ENCODE results near the gene CUBN.

The CUBN gene

DNA sequence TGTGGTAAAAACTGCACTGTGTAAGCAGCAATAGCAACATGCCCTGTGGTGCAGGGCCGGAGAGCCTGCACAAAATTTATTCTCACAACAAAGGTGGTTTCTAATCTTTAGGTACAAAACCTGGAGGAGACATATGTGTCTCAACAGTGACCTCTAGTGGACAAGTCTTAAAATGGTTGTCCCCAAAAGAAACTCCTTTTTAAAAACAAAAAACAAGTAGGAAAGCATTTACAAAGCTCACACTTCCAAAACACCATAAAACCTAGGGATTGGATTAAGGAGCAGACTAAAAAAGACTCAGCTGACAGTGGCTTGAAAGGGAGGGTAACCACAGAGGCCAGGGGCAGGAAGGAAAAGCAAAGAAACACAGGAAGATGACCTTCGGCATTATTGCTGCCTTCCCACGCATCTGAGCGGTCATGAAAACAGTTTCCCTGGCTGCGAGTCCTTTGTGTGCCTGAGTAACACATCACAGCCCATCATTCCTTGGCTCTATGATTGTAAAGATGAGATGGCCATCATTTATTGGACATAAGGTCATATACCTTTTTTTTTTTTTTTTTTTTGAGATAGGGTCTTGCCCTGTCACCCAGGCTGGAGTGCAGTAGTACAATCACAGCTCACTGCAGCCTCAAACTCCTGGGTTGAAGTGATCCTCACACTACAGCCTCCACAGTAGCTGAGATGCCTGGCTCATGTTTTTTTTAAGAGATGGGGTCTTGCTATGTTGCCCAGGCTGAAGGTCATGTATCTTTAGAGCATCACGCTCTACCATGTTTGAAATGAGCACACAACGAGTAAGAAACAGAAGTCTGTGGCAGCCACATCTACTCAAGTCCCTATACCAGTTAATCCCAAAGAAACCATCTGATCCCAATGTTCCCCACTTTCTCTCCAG is 351.9 kb downstream of the CUBN start:
- no peak overlapping the region for H3K27ac ChIP-seq
- TF ChIP-seq ZFX (IDR thresholded peaks at IDR 0.05; ENCODE audit: borderline replicate concordance), result no peak
- TF ChIP-seq, protein P1, sequence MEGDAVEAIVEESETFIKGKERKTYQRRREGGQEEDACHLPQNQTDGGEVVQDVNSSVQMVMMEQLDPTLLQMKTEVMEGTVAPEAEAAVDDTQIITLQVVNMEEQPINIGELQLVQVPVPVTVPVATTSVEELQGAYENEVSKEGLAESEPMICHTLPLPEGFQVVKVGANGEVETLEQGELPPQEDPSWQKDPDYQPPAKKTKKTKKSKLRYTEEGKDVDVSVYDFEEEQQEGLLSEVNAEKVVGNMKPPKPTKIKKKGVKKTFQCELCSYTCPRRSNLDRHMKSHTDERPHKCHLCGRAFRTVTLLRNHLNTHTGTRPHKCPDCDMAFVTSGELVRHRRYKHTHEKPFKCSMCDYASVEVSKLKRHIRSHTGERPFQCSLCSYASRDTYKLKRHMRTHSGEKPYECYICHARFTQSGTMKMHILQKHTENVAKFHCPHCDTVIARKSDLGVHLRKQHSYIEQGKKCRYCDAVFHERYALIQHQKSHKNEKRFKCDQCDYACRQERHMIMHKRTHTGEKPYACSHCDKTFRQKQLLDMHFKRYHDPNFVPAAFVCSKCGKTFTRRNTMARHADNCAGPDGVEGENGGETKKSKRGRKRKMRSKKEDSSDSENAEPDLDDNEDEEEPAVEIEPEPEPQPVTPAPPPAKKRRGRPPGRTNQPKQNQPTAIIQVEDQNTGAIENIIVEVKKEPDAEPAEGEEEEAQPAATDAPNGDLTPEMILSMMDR (IDR thresholded peaks at IDR 0.05), result peak; percentile 80

DNA sequence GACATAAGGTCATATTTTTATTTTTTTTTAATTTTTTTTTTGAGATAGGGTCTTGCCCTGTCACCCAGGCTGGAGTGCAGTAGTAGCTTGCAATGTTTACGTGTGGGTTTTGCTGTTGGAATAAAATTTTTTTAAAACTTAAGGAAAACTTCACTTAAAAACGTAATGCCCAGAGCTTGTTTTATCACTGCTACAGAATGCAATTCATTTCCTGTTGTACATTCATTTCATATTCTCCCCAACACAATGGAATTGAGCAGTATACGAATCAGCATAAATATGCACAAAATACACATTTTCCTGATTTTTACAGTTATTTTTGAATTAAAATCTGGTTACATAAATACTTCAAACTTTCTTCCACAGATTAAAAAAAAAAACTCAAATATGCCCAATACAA is 352.7 kb downstream of the CUBN start:
- no peak overlapping the region for H3K27ac ChIP-seq
- TF ChIP-seq, protein P1 (IDR thresholded peaks at IDR 0.05), result no peak
- no peak for TF ChIP-seq ZFX (IDR thresholded peaks at IDR 0.05; ENCODE audit: borderline replicate concordance)

Data from 22Rv1 (cell line).